Measurements from ENCODE around the gene GOPC. TPM values are rescaled to one million over a fixed set of nuclear protein-coding genes. Genes with fewer than 3 reads are reported as not detected.
"Not testable (repeated sequence)": the region's sequence is repeated elsewhere in the genome, so short reads cannot be mapped to it uniquely, and the experiment has no call there.

The GOPC gene
- polyA plus RNA-seq, 1 donor: 40.7 TPM

DNA sequence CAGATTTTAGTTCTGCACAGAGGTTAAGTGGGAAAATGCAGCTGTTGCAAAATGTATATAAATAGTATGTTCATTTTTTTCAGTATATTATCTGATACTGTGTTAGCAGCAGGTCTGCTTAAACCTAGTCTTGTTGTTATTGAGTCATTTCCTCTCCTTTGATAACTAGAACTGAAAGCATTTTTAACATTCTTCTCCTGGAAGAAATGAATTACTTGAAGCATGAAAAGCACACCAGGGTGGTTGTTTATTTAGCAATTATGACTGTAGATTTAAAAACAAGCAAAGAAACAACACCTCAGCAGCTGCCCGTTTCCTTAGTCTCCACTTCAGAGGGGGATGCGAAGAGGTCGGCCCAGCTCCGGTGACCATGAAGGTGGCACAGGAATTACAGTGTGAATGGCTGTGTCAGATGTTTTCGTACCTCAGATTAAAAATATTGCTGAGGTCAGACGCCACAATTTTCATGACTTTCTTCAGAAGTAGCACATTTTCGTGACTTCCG is 53.5 kb downstream of the GOPC start:
- DNase-seq: no peak

DNA sequence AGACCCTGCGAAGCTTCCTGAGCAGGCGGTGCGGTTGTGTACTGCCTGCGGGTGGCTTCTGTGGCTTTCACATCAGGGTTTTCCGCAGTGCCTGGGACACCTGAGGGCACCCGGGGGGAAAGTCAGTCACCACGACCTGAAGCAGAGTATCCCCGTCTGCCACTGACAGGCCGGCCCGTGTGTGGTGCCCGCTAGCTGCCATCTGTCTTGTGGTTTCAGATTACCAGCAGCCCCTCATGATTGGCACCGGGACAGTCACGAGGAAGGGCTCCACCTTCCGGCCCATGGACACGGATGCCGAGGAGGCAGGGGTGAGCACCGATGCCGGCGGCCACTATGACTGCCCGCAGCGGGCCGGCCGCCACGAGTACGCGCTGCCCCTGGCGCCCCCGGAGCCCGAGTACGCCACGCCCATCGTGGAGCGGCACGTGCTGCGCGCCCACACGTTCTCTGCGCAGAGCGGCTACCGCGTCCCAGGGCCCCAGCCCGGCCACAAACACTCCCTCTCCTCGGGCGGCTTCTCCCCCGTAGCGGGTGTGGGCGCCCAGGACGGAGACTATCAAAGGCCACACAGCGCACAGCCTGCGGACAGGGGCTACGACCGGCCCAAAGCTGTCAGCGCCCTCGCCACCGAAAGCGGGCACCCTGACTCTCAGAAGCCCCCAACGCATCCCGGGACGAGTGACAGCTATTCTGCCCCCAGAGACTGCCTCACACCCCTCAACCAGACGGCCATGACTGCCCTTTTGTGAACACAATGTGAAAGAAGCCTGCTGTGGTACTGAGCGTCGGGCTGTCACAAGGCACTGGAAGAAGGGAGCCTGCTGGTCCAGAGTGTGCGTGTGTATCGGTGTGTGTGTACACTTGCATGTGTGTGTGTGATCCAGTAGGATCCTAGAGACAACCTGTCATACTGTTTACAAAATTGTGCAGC is 54.4 kb downstream of the GOPC start:
- peak; percentile 54 for DNase-seq

DNA sequence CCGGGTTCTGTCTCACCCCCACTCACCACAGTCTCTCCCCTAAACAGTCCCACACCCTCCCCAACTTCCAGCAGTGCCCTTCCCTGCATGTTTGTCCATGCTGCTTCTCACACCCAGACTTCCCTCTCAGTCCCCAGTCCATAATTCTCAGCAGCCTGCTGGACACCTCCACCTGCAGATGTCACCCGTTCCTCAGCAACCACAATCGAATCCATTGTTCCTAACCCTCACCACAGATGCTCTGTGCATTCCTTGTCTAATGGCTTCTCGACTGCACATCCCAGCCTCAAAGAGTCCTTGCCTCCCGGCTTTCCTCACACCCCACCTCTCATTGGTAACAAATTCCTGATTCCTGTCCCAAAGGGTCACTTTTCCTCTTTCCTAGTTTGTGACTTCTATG is 55.6 kb downstream of the GOPC start:
- no peak for DNase-seq

DNA sequence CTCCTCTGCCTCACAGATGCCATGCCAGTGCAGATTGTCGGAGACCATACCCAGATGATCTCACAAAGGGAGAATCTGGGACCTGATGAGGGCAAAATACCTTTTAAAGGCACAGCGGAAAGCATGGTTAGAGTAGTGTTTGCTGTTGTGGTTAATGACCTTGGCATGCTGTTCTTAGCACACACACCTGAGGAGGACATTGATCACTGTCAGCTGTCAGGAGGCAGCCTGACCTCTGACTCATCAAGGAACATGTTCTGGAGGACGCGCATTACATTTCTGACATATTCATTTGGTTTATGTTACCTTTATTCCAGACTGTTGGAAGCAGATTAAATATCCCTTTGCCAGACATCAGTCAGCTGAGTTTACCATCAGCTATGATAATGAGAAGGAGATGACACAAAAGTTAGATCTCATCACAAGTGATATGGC is 57.1 kb downstream of the GOPC start:
- no peak for DNase-seq

DNA sequence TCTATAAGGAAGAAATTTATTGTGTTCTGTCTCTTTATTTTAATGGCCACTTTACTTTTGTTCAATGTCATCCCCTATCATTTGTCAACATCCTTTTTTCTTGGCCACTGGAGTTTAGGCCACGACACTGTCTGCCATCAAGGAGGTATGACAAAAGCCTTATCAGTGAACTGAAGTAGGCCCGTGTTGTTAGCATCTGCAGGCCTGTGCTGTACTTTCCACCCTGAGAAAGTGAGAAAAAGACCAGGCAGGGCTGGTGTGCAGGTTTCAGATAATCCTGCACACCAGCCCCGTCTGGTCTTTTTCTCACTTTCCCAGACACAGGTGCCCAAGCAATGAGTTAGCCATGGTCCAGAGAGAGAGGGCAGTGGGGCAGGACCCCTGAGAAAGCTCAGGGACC is 57.6 kb downstream of the GOPC start:
- DNase-seq: no peak

DNA sequence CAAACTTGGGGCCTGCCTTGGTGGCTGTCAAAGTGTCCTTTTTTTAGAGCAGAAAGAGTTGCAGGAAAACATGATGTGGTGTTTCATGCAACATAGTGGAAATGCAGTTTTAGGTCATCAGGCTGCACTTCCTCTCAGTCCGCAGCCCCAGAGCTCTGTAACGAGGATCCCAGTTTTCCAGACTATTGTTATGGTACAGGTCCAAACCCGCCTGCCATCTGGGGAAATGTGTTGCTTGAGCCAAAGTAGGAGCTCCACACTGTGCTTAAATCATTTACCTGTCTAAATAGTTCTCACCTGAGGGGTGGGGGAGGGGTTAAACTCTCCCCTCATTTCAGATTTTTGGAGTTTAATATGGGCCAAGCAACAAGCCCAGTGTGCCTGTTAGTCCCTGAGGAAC is 59.8 kb downstream of the GOPC start:
- DNase-seq: no peak

DNA sequence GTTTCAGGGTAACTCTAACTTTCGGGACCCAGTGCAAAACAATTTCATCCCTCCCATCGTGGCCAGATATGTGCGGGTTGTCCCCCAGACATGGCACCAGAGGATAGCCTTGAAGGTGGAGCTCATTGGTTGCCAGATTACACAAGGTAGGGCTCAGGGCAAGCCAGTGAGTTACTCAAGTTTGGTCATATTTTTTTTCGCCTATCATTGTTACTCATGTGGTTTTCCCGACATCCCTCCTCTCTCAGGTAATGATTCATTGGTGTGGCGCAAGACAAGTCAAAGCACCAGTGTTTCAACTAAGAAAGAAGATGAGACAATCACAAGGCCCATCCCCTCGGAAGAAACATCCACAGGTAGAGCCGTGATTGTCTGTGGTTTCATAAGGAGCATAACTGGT is 61.6 kb downstream of the GOPC start:
- DNase-seq: no peak

DNA sequence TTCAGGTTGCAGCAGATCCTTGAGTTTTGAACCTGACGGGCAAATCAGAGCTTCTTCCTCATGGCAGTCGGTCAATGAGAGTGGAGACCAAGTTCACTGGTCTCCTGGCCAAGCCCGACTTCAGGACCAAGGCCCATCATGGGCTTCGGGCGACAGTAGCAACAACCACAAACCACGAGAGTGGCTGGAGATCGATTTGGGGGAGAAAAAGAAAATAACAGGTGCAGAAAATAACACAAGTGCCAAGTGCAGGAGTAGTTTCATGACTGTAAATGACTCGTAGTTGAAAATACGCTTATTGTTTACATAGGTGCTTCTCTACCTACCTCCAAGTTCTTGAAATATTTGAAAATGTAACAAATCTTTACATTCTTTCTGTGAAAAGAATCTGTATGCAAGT is 63.7 kb downstream of the GOPC start:
- DNase-seq: no peak

DNA sequence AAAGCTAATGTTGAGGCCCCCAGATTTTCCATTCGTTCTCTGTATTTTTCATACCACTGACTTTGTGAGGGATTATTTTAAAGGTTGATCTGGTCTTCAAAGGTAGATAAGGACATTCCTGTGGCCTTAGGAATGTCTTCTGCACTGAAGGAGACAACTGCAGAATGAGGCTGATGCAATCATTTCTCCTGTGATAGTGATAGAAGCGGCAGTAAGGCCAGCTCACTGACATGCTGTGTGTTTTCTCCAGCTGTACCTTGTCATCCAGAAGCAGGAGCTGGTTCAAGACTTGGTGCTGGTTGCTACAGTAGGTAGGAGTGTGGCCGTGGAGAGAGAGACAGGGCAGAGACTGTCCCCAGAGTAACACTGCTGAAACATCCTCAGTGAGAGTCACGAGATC is 66.0 kb downstream of the GOPC start:
- DNase-seq: no peak

DNA sequence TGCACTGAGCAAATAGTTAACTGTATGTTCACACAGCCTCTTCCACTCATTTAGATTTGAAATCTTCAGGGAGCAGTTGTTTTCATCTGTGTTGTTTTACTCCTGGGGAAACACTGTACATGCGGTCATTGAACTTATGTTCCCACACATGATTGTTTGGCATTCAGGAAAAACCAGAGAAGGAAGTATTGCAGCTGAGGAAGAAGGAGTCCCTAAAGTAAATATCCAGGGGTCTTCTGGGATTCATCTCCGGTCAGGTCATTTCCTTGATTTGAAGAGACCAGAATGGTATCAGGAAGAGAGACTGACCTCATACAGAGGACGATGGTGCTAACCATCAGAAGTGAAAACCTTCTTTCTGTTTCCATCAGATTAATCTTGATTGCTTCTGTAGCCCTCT is 67.3 kb downstream of the GOPC start:
- DNase-seq: no peak

DNA sequence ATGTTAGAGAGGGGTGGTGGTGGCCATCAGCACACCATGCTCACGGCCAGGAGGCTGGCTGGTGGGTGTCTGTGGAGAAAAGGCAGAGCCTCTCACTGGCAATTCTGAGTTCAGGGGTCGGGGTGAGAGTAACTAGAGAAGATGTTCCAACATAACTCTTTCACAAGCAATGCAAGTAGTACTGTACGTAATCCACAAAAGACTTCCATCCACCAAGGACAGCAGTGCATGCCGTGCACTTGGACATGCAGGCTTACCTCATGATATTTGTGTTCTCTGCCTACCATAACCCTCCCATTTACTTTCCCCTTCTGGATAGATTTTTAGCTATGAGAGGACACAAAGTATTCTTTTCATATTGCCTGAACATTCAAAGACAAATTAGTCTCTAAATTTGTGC is 68.5 kb downstream of the GOPC start:
- DNase-seq: no peak

DNA sequence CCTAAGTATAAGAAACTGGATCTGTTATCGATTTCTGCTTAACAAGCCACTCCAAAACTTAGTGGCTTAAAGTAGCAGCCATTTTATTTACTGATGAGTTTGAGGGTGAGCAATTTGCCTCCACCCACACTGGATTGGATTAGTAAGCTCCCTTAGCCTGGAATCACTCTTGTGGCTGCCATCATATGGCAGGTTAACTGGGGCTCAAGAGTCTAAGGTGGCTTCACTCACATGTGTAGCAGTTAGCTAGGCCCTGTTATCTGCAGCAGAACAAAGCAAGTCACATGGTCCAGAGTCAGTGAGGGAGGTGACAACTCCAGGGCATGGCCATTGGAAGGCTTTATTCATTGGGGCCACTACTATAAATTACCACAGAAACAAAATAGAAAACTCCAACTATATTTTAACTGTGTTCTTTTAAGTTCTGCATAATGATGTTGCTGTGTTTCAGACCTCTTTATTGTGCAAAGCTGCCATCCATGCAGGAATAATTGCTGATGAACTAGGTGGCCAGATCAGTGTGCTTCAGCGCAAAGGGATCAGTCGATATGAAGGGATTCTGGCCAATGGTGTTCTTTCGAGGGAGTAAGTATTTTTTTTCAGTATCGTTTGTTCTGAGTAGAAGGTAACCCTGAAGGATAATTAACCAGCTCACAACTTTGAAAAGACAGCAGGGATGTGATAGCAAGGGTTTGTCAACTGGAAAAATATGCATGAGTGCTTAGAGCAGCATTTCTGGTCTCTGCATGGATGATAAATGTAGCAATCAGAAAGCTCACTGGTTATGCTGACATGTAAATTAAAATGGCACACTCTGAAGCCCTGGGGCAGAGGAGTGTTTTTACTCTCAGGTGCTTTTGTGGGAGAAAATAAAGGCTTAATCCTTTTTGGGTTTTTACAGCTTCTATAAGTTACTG is 70.2 kb downstream of the GOPC start:
- DNase-seq: no peak

DNA sequence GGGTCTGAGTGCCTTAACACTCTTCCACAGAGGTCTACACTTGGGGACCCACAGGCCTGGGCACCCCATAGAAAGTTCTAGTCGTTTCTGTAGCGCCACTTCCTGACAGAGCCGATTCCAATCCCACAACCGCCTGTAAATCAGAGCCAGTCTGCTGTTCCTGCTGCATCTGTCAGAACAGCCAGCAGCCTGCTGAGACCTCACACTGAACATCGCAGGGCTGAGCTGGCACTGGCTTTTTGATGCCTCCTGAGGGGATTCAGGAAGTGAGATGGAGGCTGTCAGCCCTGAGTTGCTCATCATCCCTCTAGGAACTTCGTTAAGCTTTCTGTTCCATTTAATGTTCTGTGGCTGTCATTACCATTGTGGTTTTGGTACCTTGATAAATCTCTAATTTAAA is 71.0 kb downstream of the GOPC start:
- DNase-seq: no peak

DNA sequence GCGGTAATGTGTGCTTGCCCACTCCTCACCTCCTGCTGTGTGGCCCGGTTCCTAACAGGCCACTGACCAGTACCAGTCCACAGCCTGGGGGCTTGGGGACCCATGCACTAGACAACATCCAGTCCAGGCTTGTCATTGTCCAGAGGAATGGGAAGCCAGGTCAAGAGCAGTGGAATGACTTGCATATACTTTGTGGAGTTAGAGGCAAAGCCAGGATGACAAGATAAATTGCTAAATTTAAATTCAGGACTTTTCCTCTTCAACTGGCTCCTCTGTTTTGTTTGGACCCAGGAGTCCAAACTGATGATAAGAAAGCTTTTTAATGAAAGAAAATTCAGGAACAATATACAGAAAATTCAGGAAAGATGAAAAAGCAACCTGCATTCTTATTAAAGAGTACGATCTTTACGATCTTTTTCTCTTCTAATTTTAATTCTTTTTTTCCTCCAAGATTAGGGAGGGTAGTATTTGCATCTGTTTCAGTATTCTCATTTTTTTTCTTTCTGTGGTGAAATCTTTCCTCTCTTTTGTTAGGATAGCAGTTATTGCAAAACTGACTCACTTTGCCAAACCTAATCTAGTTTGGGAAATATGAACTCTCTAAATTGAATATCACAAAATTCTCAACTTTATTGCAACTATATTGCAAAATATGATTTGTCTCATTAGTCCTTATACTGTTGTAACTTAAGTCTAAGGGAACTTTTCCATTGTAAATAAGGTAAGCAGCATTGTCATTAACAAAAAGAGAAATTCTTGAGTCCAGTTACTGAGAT is 71.7 kb downstream of the GOPC start:
- DNase-seq: no peak

DNA sequence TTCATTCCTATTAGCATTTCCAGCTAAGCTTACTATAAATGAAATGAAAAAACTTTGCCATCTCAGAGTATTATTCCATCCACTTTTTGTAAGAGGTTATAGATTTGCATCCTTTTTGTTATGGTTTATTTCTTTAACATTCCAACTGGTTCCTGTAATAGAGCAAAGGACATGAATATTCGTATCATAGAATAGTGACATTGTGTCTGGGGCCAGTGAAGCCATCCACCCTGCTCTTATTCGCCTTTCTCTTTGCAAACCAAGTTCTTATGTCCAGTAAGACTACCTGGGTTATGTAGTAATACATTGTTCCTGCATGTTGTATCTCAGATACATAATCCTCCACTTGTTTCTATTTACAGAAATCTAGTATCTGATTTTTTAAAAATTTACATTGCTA is 76.7 kb downstream of the GOPC start:
- DNase-seq: no peak

DNA sequence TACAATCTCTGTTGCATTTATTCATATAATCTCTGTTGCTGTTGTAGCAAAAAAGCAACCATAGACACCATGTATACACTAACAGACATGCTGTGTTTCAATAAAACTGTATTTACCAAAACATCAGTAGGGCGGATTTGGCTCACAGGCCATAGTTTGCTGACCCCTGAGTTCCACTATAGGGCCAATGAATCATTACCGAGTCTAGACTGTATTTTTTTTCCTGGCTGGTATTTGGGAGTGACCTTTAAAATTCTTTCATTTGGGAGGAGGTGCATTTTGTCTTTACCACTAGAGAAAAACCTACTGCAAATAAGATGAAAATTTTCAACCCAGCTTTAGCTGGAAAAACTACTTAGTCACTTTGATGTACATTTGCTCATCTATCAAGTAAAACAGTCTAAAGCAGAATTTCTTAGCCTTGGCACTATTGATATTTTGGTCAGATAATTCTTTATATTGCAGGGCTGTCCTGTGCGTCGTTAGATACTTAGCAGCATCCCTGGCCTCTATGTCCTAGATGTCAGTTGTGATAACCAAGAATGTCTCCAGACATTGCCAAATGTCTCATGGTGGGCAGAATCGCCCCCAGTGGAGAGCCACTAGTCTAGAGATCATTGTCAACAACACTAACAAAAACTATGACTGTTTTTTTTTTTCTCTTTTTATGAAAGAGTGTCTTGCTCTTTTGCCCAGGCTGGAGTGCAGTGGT is 80.4 kb downstream of the GOPC start:
- no peak for DNase-seq

DNA sequence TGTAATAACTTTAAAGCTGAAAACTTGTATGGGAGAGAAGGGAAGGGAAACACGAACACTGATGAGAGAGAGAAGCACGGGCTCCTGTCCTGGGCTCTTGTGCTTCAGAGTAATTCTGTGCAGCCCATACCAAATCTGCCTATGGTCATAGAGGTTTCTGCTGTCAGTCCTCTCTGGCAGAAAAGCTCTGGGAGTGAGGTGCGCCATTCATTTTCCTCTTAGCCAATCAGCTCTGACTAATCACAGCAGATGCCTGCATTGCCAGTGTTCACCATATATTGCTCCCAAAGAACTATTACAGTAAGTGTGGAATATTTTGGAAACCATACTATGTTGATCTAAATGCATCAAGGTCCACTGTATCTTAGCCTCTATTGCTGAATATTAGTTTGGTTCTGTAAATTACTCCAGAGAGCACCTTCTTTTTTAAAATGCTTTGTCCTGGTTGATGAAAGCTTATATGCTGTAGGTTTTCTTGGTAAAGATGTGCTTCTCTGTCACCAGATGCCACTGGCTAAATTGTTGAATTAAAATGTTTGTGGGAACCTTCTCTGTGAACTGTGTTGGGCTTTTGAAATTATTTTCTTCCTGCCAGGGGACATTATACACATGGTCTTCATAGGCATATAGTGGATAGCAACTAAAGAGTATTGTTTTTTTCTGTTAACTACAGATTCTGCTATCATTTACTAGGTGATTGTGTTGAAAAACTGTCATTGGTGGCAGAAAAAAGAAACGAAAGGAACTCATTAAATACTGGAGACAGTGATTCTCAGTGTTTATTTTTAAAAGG is 81.5 kb downstream of the GOPC start:
- DNase-seq: no peak

DNA sequence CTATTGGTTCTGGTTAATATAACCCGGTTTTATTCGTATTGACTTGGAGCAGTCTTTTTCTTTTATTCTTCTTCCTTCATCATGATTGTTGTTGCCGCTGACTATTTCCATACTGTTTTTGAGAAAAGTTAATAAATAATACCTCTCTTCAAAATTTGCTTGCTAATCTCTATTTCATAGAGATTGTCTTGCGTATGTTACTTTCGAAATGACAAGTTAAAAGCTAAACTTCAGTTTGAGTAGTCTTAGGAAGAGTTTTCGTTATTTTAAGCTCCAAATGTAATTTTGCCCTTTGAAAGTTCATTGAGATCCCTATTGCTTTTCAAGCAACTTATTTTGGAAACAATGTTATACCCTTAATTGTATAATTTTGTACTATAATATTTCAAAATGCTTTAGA is 83.4 kb downstream of the GOPC start:
- DNase-seq: no peak

DNA sequence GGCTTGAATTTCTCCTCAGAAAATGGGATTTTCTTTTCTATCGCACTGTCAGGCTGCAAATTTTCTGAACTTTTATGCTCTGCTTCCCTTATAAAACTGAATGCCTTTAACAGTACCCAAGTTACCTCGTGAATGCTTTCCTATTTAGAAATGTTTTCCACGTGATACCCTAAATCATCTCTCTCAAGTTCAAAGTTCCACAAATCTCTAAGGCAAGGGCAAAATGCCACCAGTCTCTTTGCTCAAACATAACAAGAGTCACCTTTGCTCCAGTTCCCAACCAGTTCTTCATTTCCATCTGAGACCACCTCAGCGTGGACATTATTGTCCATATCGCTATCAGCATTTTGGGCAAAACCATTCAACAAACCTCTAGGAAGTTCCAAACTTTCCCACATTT is 84.3 kb downstream of the GOPC start:
- not testable (repeated sequence) for DNase-seq

DNA sequence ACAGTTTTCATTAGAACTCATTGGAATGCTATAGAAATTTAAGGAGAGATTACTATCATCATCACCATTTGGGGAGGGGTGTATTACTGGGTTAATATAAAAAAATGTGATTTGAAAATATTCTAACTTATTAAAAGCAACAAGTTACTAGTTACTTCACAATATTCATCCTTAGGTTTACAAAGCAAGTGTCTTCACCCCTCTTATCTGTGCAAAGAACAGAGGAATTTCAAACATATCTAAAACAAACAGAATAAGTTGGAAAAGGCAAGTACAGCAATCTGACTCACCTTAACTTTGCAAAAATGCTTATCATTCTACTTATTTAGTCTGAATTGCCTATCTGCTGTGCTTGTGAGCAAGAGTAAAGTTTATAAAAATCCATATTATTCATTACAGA is 87.0 kb downstream of the GOPC start:
- DNase-seq: no peak

DNA sequence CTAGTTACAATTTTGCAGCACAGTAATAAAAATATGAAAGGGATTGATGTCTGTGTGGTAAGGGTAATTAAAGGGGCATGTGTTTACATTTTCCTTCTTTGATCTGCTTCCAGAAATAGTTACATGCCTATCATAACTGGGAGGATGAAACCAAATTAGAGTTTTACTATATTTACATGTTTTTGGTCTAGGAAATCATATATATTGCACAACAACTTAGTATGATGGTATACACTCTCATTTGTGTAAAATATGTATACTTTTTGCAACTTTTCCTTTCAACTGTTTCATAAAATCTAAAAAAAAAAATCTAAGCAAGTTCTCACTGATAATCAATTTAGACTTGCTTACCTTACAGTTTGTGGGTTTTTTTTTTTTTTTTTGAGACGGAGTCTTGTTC is 87.7 kb downstream of the GOPC start:
- DNase-seq: no peak
